Measurements from ENCODE around the gene AP2M1. TPM values are rescaled to one million over a fixed set of nuclear protein-coding genes. Genes with fewer than 3 reads are reported as not detected.

AP2M1 gene
- total RNA-seq, 3 donors from 2014 or later, result 195 to 240 (median 204) TPM

- Histone ChIP-seq H3K27me3 (no peaks in the 10 kb centered on the region), H3K27ac (no peak overlapping the region), H3K36me3 (peaks cover 9% of the 10 kb centered on the region), H3K4me3 (no peak overlapping the region), H3K9me3 (no peaks in the 10 kb centered on the region), H3K4me1 (peaks cover 0 to 10% of the 10 kb centered on the region in 2 donors)
- no peak for TF ChIP-seq CTCF (IDR thresholded peaks at IDR 0.05)
- no peak for TF ChIP-seq POLR2AphosphoS5 (IDR thresholded peaks at IDR 0.05)
- TF ChIP-seq POLR2A (IDR thresholded peaks at IDR 0.05), result no peak
- intact Hi-C loops (cut with DNase I; ENCODE audit: low total_unique reads), result no loop called here
- DNase-seq (ENCODE audit: low spot score in 2 of 2), result no peak
Observed at GRCh38 chr3:184164648-184165330, 9.9 kb upstream of the AP2M1 start.

GRCh38 chr3:184165543-184165942, 9.1 kb upstream of the AP2M1 start:
- no peak for DNase-seq (ENCODE audit: low spot score in 2 of 2)
- TF ChIP-seq CTCF (IDR thresholded peaks at IDR 0.05) (no peak), POLR2A (IDR thresholded peaks at IDR 0.05) (no peak), POLR2AphosphoS5 (IDR thresholded peaks at IDR 0.05) (no peak)
- H3K4me3 ChIP-seq, result no peak overlapping the region
- H3K27ac ChIP-seq, result no peak overlapping the region
- H3K27me3 ChIP-seq, result no peaks in the 10 kb centered on the region
- peaks cover 9% of the 10 kb centered on the region for H3K36me3 ChIP-seq
- H3K4me1 ChIP-seq, result peaks cover 0 to 10% of the 10 kb centered on the region in 2 donors
- intact Hi-C loops (cut with DNase I; ENCODE audit: low total_unique reads), result no loop called here
- no peaks in the 10 kb centered on the region for H3K9me3 ChIP-seq

- intact Hi-C loops (cut with DNase I; ENCODE audit: low total_unique reads), result no loop called here
- TF ChIP-seq POLR2A (IDR thresholded peaks at IDR 0.05) (no peak), POLR2AphosphoS5 (IDR thresholded peaks at IDR 0.05) (no peak)
Observed at GRCh38 chr3:184166671-184167070, 8.0 kb upstream of the AP2M1 start.

GRCh38 chr3:184167786-184168185, 6.9 kb upstream of the AP2M1 start:
- no peaks in the 10 kb centered on the region for H3K9me3 ChIP-seq
- intact Hi-C loops (cut with DNase I; ENCODE audit: low total_unique reads), result no loop called here
- H3K27me3 ChIP-seq, result no peaks in the 10 kb centered on the region
- no peak overlapping the region for H3K4me3 ChIP-seq
- H3K36me3 ChIP-seq, result peaks cover 9% of the 10 kb centered on the region
- TF ChIP-seq POLR2A (IDR thresholded peaks at IDR 0.05) (no peak), POLR2AphosphoS5 (IDR thresholded peaks at IDR 0.05) (no peak), CTCF (IDR thresholded peaks at IDR 0.05) (no peak)
- H3K27ac ChIP-seq, result no peak overlapping the region
- DNase-seq (ENCODE audit: low spot score in 2 of 2), result no peak
- no peaks in the 10 kb centered on the region for H3K4me1 ChIP-seq

More at GRCh38 chr3:184166671-184167070, 8.0 kb upstream of the AP2M1 start:
- peaks cover 9% of the 10 kb centered on the region for H3K36me3 ChIP-seq
- DNase-seq (ENCODE audit: low spot score in 2 of 2), result no peak
- peaks cover 0 to 2% of the 10 kb centered on the region in 2 donors for H3K4me1 ChIP-seq
- H3K27ac ChIP-seq, result no peak overlapping the region
- H3K27me3 ChIP-seq, result no peaks in the 10 kb centered on the region
- no peak overlapping the region for H3K4me3 ChIP-seq
- H3K9me3 ChIP-seq, result no peaks in the 10 kb centered on the region

GRCh38 chr3:184168363-184169120, 6.1 kb upstream of the AP2M1 start:
- Histone ChIP-seq H3K27ac (no peak overlapping the region), H3K27me3 (no peaks in the 10 kb centered on the region), H3K4me3 (no peak overlapping the region), H3K36me3 (peaks cover 9% of the 10 kb centered on the region), H3K4me1 (no peaks in the 10 kb centered on the region), H3K9me3 (no peaks in the 10 kb centered on the region)
- DNase-seq (ENCODE audit: low spot score in 2 of 2), result no peak
- TF ChIP-seq POLR2A (IDR thresholded peaks at IDR 0.05) (no peak), CTCF (IDR thresholded peaks at IDR 0.05) (no peak), POLR2AphosphoS5 (IDR thresholded peaks at IDR 0.05) (no peak)
- intact Hi-C loops (cut with DNase I; ENCODE audit: low total_unique reads), result no loop called here

All from breast epithelium (tissue), 4 donors.